GM21723 (cell line): ENCODE data around the gene NACC1.

Source experiments
- ATAC-seq: cut with Tn5 transposase; IDR thresholded peaks from one replicate; pipeline ENCODE4 v1.9.1; 2021; ENCODE audit warnings: mild to moderate bottlenecking, moderate library complexity; ENCODE audit not compliant: unreplicated experiment

The NACC1 gene

GRCh38 chr19:13189600-13189999 is 71.5 kb downstream of the NACC1 start:
- ATAC-seq: no peak
